Smooth muscle cell (in vitro differentiated cells): Measurements from ENCODE around the gene TEX14. TPM values are rescaled to one million over a fixed set of nuclear protein-coding genes. Genes with fewer than 3 reads are reported as not detected.

ENCODE experiments used
- DNase-seq: peaks from one replicate; lab custom pipeline; 2025; ENCODE audit not compliant: unreplicated experiment; lab: John Stamatoyannopoulos, UW
- H2AFZ ChIP-seq: fragments of 200-600 bp; sonication (generic); 2 replicates; pipeline ENCODE4 v1.6.0; 2016; ENCODE audit warnings: antibody characterized with exemption, low read depth, mild to moderate bottlenecking
- H3F3A ChIP-seq: fragments of 200-600 bp; sonication (generic); 2 replicates; pipeline ENCODE4 v1.6.0; 2017; ENCODE audit warnings: antibody characterized with exemption, low read depth
- H3K27ac ChIP-seq: fragments of 200-600 bp; sonication (generic); 2 replicates; pipeline ENCODE4 v1.5.1; 2016; ENCODE audit warnings: low read depth, mild to moderate bottlenecking
- H3K27me3 ChIP-seq: fragments of 200-600 bp; sonication (generic); 2 replicates; pipeline ENCODE4 v1.6.1; 2016; ENCODE audit warnings: low read depth, mild to moderate bottlenecking
- H3K36me3 ChIP-seq: fragments of 200-600 bp; sonication (generic); 2 replicates; pipeline ENCODE4 v1.5.1; 2016; ENCODE audit warnings: low read depth
- H3K4me1 ChIP-seq: fragments of 200-600 bp; sonication (generic); 2 replicates; pipeline ENCODE4 v1.5.1; 2016; ENCODE audit warnings: low read depth
- H3K4me2 ChIP-seq: fragments of 200-600 bp; sonication (generic); 2 replicates; pipeline ENCODE4 v1.6.0; 2016; ENCODE audit warnings: mild to moderate bottlenecking
- H3K4me3 ChIP-seq: fragments of 200-600 bp; sonication (generic); 2 replicates; pipeline ENCODE4 v1.5.1; 2016; ENCODE audit warnings: mild to moderate bottlenecking
- H3K79me2 ChIP-seq: fragments of 200-600 bp; sonication (generic); 2 replicates; pipeline ENCODE4 v1.6.0; 2016; ENCODE audit warnings: low read depth, mild to moderate bottlenecking
- H3K9ac ChIP-seq: fragments of 200-600 bp; sonication (generic); 2 replicates; pipeline ENCODE4 v1.6.0; 2016; ENCODE audit warnings: low read depth
- H3K9me3 ChIP-seq: fragments of 200-600 bp; sonication (generic); replicated peaks from 2 replicates; pipeline ENCODE4 v1.5.1; 2016; ENCODE audit warnings: low read depth
- H4K20me1 ChIP-seq: fragments of 200-600 bp; sonication (generic); 2 replicates; pipeline ENCODE4 v1.6.0; 2016; ENCODE audit warnings: low read depth
- CTCF ChIP-seq: fragments of 200-600 bp; sonication (generic); IDR thresholded peaks from 2 replicates; pipeline ENCODE4 v1.5.1; 2017; ENCODE audit warnings: borderline replicate concordance, mild to moderate bottlenecking, antibody characterized with exemption; ENCODE audit not compliant: insufficient read depth, poor library complexity, severe bottlenecking
- WGBS: methylation state at CpG from one replicate; pipeline ENCODE4 v1.1.7; 2016; ENCODE audit warnings: low lambda C conversion rate; 5-methylcytosine and 5-hydroxymethylcytosine counted together
- polyA plus RNA-seq: library from polyadenylated mRNA; unstranded; fragments of >200 nt; fragmentation: Nextera tagmentation; extraction: Ambion mirVana; gene quantifications from 2 replicates; pipeline ENCODE4 v1.2.1, GENCODE V29; 2016
- total RNA-seq: library from RNA; depleted of rRNA; stranded (reverse); fragments of >200 nt; gene quantifications from 2 replicates; pipeline ENCODE4 v1.2.3, GENCODE V29; 2014

TEX14 gene
- total and polyA plus RNA-seq, 2 experiments from 2014 or later = 0.04 TPM; not detected in 1

GRCh38 chr17:58606934-58607333, 84.9 kb downstream of the TEX14 start:
- Histone ChIP-seq H3K36me3 (no peaks in the 10 kb centered on the region), H2AFZ (no peak overlapping the region), H3K79me2 (no peaks in the 10 kb centered on the region), H3K9me3 (no peaks in the 10 kb centered on the region), H3K9ac (no peak overlapping the region), H3K27ac (no peak overlapping the region), H3K27me3 (no peaks in the 10 kb centered on the region), H3K4me1 (no peaks in the 10 kb centered on the region), H3F3A (no peaks in the 10 kb centered on the region), H4K20me1 (no peaks in the 10 kb centered on the region), H3K4me3 (no peak overlapping the region), H3K4me2 (no peak overlapping the region)
- DNase-seq = no peak
- 87% methylated on average over 3 of the region's 4 CpGs for WGBS
- TF ChIP-seq CTCF = no peak

GRCh38 chr17:58605986-58606385, 85.9 kb downstream of the TEX14 start:
- Histone ChIP-seq H3K27me3 (no peaks in the 10 kb centered on the region), H3K4me1 (no peaks in the 10 kb centered on the region), H4K20me1 (no peaks in the 10 kb centered on the region), H3K79me2 (no peaks in the 10 kb centered on the region), H3K9me3 (no peaks in the 10 kb centered on the region), H3K4me3 (no peak overlapping the region), H3K36me3 (no peaks in the 10 kb centered on the region), H2AFZ (no peak overlapping the region), H3K4me2 (no peak overlapping the region), H3K9ac (no peak overlapping the region), H3F3A (no peaks in the 10 kb centered on the region), H3K27ac (no peak overlapping the region)
- 83% methylated on average over 2 of the region's 2 CpGs for WGBS
- no peak for TF ChIP-seq CTCF
- no peak for DNase-seq

GRCh38 chr17:58605470-58605869, 86.4 kb downstream of the TEX14 start:
- Histone ChIP-seq H3K9ac (no peak overlapping the region), H3F3A (no peaks in the 10 kb centered on the region), H4K20me1 (no peaks in the 10 kb centered on the region), H3K27me3 (no peaks in the 10 kb centered on the region), H3K36me3 (no peaks in the 10 kb centered on the region), H3K27ac (no peak overlapping the region), H3K79me2 (no peaks in the 10 kb centered on the region), H3K4me1 (no peaks in the 10 kb centered on the region), H2AFZ (no peak overlapping the region), H3K4me2 (no peak overlapping the region), H3K4me3 (no peak overlapping the region), H3K9me3 (no peaks in the 10 kb centered on the region)
- 86% methylated on average over 1 of the region's 1 CpG for WGBS
- no peak for TF ChIP-seq CTCF
- no peak for DNase-seq

- H3K36me3 ChIP-seq = no peaks in the 10 kb centered on the region
- H3K27ac ChIP-seq = no peak overlapping the region
- TF ChIP-seq CTCF = no peak
- H3K4me1 ChIP-seq = no peaks in the 10 kb centered on the region
- H3K79me2 ChIP-seq = no peaks in the 10 kb centered on the region
- H4K20me1 ChIP-seq = no peaks in the 10 kb centered on the region
- no peaks in the 10 kb centered on the region for H3F3A ChIP-seq
- no peaks in the 10 kb centered on the region for H3K9me3 ChIP-seq
- no peak for DNase-seq
- no peak overlapping the region for H3K9ac ChIP-seq
- no peak overlapping the region for H3K4me3 ChIP-seq
- H3K27me3 ChIP-seq = no peaks in the 10 kb centered on the region
- no peak overlapping the region for H2AFZ ChIP-seq
- no peak overlapping the region for H3K4me2 ChIP-seq
Measured at GRCh38 chr17:58601976-58602375, 89.9 kb downstream of the TEX14 start.
